SK-N-SH treated with all-trans-retinoic acid at 6 μM for 48 hours (cell line): ENCODE results near the gene MRPL46.
"Not testable (repeated sequence)": the region's sequence is repeated elsewhere in the genome, so short reads cannot be mapped to it uniquely, and the experiment has no call there.

Source experiments
- ATAC-seq: fragments of 200-7000 bp; cut with Tn5 transposase; 3 replicates; pipeline ENCODE4 v1.9.1; 2020; ENCODE audit warnings: mild to moderate bottlenecking, moderate library complexity
- BACH2 ChIP-seq: fragments of 250-450 bp; sonication (Bioruptor Pico); IDR thresholded peaks from 2 replicates; pipeline ENCODE4 v1.9.0; 2021; ENCODE audit warnings: mild to moderate bottlenecking, borderline replicate concordance
- CREB5 ChIP-seq: fragments of 250-450 bp; sonication (Bioruptor Pico); IDR thresholded peaks from 2 replicates; pipeline ENCODE4 v1.5.1; 2020; ENCODE audit warnings: low read depth, mild to moderate bottlenecking, moderate library complexity
- CSDC2 ChIP-seq: fragments of 250-450 bp; sonication (Bioruptor Pico); IDR thresholded peaks from 2 replicates; pipeline ENCODE4 v1.5.0; 2020; ENCODE audit warnings: mild to moderate bottlenecking, moderate library complexity
- ESRRG ChIP-seq: fragments of 250-450 bp; sonication (Bioruptor Pico); IDR thresholded peaks from 2 replicates; pipeline ENCODE4 v1.6.1; 2021; ENCODE audit warnings: mild to moderate bottlenecking
- ISL1 ChIP-seq: fragments of 250-450 bp; sonication (Bioruptor Pico); IDR thresholded peaks from 2 replicates; pipeline ENCODE4 v2.1.2; 2022; ENCODE audit warnings: mild to moderate bottlenecking, moderate library complexity
- POU6F1 ChIP-seq: fragments of 250-450 bp; sonication (Bioruptor Pico); IDR thresholded peaks from 2 replicates; pipeline ENCODE4 v1.8.0; 2021; ENCODE audit warnings: low read depth, mild to moderate bottlenecking, moderate library complexity, borderline replicate concordance
- PPARA ChIP-seq: fragments of 250-450 bp; sonication (Bioruptor Pico); IDR thresholded peaks from 2 replicates; pipeline ENCODE4 v1.5.0; 2020; ENCODE audit warnings: mild to moderate bottlenecking, borderline replicate concordance
- RARB ChIP-seq: fragments of 250-450 bp; sonication (Bioruptor Pico); IDR thresholded peaks from 2 replicates; pipeline ENCODE4 v1.8.0; 2021; ENCODE audit warnings: mild to moderate bottlenecking, moderate library complexity
- SNAI2 ChIP-seq: fragments of 250-450 bp; sonication (Bioruptor Pico); IDR thresholded peaks from 2 replicates; pipeline ENCODE4 v1.5.0; 2020; ENCODE audit warnings: mild to moderate bottlenecking, moderate library complexity
- TCF4 ChIP-seq: fragments of 250-450 bp; sonication (Bioruptor Pico); IDR thresholded peaks from 2 replicates; pipeline ENCODE4 v1.8.0; 2021; ENCODE audit warnings: mild to moderate bottlenecking, moderate library complexity, borderline replicate concordance
- TSHZ2 ChIP-seq: fragments of 250-450 bp; sonication (Bioruptor Pico); IDR thresholded peaks from 2 replicates; pipeline ENCODE4 v1.5.0; 2020; ENCODE audit warnings: mild to moderate bottlenecking, moderate library complexity
- ZFP30 ChIP-seq: fragments of 450-650 bp; formaldehyde crosslinking; IDR thresholded peaks from 2 replicates; pipeline ENCODE4 v1.5.0; 2022; ENCODE audit warnings: mild to moderate bottlenecking, moderate library complexity
- ZNF565 ChIP-seq: fragments of 450-650 bp; formaldehyde crosslinking; conservative IDR thresholded peaks from 2 replicates; pipeline ENCODE4 v1.5.0; 2020; ENCODE audit warnings: low read depth, mild to moderate bottlenecking, moderate library complexity
- ZNF8 ChIP-seq: fragments of 450-650 bp; formaldehyde crosslinking; IDR thresholded peaks from 2 replicates; pipeline ENCODE4 v1.5.0; 2020; ENCODE audit warnings: mild to moderate bottlenecking, moderate library complexity

Gene MRPL46

GRCh38 chr15:88476635-88477060 lies 9.5 kb upstream of the MRPL46 start:
- TF ChIP-seq ZFP30 (CRISPR knock-in tag): no peak
- no peak for TF ChIP-seq ESRRG (CRISPR knock-in tag)
- no peak for TF ChIP-seq PPARA
- no peak for TF ChIP-seq RARB
- no peak for TF ChIP-seq TCF4
- TF ChIP-seq, all 23 proteins: peak for 0
- peak; percentile 73 for ATAC-seq

- not testable (repeated sequence) for ATAC-seq
These were observed 6.6 kb upstream of the MRPL46 start for GRCh38 chr15:88473661-88474293.

GRCh38 chr15:88472225-88472624 lies 5.0 kb upstream of the MRPL46 start:
- no peak for ATAC-seq
- TF ChIP-seq CSDC2 (no peak), RARB (no peak), TSHZ2 (no peak), ZFP30 (CRISPR knock-in tag) (no peak), CREB5 (CRISPR knock-in tag) (no peak)

GRCh38 chr15:88470625-88471372 lies 3.6 kb upstream of the MRPL46 start:
- no peak for ATAC-seq
- TF ChIP-seq ZNF565 (CRISPR knock-in tag): no peak
- no peak for TF ChIP-seq PPARA
- TF ChIP-seq ESRRG (CRISPR knock-in tag): no peak
- no peak for TF ChIP-seq BACH2 (CRISPR knock-in tag)
- no peak for TF ChIP-seq SNAI2
- TF ChIP-seq ZNF8 (CRISPR knock-in tag): no peak
- TF ChIP-seq POU6F1 (CRISPR knock-in tag): no peak
- no peak for TF ChIP-seq CSDC2
- TF ChIP-seq, all 23 proteins: peak for 0

- ATAC-seq: no peak
- no peak for TF ChIP-seq ZNF565 (CRISPR knock-in tag)
- TF ChIP-seq ISL1 (CRISPR knock-in tag): no peak
- TF ChIP-seq ZFP30 (CRISPR knock-in tag): no peak
These were observed 2.1 kb upstream of the MRPL46 start for GRCh38 chr15:88469321-88469720.

- ATAC-seq: not testable (repeated sequence)
These were observed 1.5 kb upstream of the MRPL46 start for GRCh38 chr15:88468721-88469120.

GRCh38 chr15:88467935-88468528 lies 844 bp upstream of the MRPL46 start:
- no peak for TF ChIP-seq CREB5 (CRISPR knock-in tag)
- ATAC-seq: peak; percentile 14; the same call in 2 of the 3 replicates
